Measurements from ENCODE around the gene HIVEP1. TPM values are rescaled to one million over a fixed set of nuclear protein-coding genes. Genes with fewer than 3 reads are reported as not detected.
"Not testable (repeated sequence)": the region's sequence is repeated elsewhere in the genome, so short reads cannot be mapped to it uniquely, and the experiment has no call there.

HIVEP1 gene
- total and polyA plus RNA-seq, 2 donors from 2014 or later: 3.6 to 30.4 TPM

DNA sequence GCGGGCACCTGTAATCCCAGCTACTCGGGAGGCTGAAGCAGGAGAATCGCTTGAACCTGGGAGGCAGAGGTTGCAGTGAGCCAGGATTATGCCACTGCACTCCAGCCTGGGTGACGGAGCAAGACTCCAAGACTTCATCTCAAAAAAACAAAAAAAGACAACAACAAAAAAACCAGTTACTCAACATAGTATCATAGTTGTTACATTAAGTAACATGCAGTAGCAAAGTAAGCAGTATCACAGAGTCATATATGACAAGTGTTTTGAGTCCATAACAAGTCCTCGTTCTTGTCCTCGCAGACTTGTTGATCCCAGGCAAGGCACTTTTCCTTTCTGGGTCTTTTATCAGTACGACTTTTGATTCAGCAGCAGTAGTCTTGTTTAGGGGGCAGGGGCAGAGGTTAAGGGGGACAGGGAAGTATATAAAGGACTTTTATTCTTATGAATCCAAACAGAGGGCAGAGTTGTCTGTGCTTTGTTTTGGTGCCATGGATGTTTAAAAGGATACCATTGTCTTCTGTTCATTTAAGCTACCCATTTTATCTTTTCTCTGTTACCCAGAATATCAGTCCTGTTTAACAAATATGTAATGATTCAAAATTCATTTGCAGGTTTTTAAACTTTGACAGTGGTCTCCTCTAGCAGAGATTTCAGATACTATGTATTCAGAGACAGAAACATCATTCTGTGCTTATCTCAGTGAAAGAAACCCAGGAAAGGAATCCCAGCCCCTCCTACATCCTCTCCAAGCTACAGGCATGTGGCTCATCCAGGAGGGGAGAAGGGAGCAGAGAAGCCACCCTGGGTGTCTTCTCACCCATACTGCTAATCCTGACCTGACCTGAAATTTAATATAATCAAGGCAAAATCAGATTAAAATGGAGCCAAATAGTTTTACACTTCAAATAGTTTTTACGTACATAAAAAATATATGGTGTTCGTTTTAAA lies 140.2 kb downstream of the HIVEP1 start:
- Histone ChIP-seq H3K4me1 (ENCODE audit: control insufficient read depth in 2 of 3, insufficient read depth in 2 of 3, low read depth in 1 of 3, low read length in 3 of 3) (no peaks in the 10 kb centered on the region), H3K27me3 (ENCODE audit: control insufficient read depth, insufficient read depth, low read length) (no peaks in the 10 kb centered on the region), H3K27ac (ENCODE audit: low read depth in 2 of 2, low read length in 2 of 2) (no peak overlapping the region), H3K36me3 (ENCODE audit: control insufficient read depth in 2 of 3, insufficient read depth in 3 of 3, low read length in 3 of 3) (no peaks in the 10 kb centered on the region), H3K9me3 (ENCODE audit: control insufficient read depth in 2 of 3, insufficient read depth in 1 of 3, low read length in 3 of 3) (no peaks in the 10 kb centered on the region), H3K9ac (ENCODE audit: low read length in 3 of 3) (no peak overlapping the region), H3K4me3 (ENCODE audit: low read length in 3 of 3) (no peak overlapping the region)
- no peak for FAIRE-seq
- intact Hi-C loops (cut with DNase I): no loop called here
- TF ChIP-seq, protein P1, sequence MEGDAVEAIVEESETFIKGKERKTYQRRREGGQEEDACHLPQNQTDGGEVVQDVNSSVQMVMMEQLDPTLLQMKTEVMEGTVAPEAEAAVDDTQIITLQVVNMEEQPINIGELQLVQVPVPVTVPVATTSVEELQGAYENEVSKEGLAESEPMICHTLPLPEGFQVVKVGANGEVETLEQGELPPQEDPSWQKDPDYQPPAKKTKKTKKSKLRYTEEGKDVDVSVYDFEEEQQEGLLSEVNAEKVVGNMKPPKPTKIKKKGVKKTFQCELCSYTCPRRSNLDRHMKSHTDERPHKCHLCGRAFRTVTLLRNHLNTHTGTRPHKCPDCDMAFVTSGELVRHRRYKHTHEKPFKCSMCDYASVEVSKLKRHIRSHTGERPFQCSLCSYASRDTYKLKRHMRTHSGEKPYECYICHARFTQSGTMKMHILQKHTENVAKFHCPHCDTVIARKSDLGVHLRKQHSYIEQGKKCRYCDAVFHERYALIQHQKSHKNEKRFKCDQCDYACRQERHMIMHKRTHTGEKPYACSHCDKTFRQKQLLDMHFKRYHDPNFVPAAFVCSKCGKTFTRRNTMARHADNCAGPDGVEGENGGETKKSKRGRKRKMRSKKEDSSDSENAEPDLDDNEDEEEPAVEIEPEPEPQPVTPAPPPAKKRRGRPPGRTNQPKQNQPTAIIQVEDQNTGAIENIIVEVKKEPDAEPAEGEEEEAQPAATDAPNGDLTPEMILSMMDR (IDR thresholded peaks at IDR 0.05; ENCODE audit: borderline replicate concordance, extremely low read depth, insufficient read depth): no peak
- DNase-seq: no peak

DNA sequence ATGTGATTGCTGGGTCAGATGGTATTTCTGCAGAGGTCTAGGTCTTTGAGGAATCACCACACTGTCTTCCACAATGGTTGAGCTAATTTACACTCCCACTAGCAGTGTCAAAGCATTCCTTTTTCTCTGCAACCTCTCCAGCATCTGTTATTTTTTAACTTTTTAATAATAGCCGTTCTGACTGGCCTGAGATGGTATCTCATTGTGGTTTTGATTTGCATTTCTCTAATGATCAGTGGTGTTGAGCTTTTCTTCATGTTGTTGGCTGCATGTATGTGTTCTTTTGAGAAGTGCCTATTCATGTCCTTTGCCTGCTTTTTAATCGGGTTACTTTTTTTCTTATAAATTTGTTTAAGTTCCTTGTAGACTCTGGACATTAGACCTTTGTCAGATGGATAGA lies 143.7 kb downstream of the HIVEP1 start:
- intact Hi-C loops (cut with DNase I); DNase-seq: not testable (repeated sequence)

DNA sequence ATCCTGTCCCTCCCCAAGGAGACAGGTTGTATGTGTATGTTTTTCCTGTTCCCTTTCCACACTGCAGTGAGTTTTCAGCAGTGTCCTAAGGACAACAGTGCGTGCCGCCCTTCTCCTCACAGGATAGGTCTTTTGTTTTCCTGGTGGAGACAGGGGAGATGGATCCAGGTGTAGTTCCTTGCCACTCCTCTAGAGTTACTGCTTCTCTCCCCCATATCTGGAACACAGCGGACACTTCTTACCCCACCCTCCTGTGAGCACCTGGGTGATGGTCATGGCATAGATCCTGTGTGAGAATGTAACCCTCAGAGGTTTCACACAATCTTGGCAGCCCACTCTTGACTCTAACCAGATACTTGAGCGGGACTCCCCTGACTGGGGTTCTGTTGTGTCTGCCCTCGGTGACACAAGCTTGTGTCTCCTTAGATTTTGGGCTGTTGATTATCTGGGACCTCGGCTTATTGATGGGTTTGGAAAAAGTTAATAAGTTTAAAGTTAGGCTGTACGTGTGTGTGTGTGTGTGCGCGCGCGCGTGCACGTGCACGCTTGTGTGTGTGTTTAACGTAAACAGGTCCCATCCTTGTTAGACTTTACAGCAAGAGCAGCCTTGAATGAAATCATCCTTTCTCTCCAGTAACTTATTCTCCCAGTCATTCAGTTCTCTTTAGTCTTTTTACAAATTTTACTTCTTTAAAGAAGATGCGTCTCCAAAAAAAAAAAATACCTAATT lies 146.7 kb downstream of the HIVEP1 start:
- FAIRE-seq (no peak), DNase-seq (no peak)
- intact Hi-C loops (cut with DNase I): no loop called here
- Histone ChIP-seq H3K4me3 (ENCODE audit: low read length in 3 of 3) (no peak overlapping the region), H3K27me3 (ENCODE audit: control insufficient read depth, insufficient read depth, low read length) (no peaks in the 10 kb centered on the region), H3K4me1 (ENCODE audit: control insufficient read depth in 2 of 3, insufficient read depth in 2 of 3, low read depth in 1 of 3, low read length in 3 of 3) (no peaks in the 10 kb centered on the region), H3K9ac (ENCODE audit: low read length in 3 of 3) (no peak overlapping the region), H3K36me3 (ENCODE audit: control insufficient read depth in 2 of 3, insufficient read depth in 3 of 3, low read length in 3 of 3) (peaks cover 0 to 8% (median 8%) of the 10 kb centered on the region in 3 donors), H3K9me3 (ENCODE audit: control insufficient read depth in 2 of 3, insufficient read depth in 1 of 3, low read length in 3 of 3) (no peaks in the 10 kb centered on the region), H3K27ac (ENCODE audit: low read depth in 2 of 2, low read length in 2 of 2) (no peak overlapping the region)
- TF ChIP-seq, protein P1 (IDR thresholded peaks at IDR 0.05; ENCODE audit: borderline replicate concordance, extremely low read depth, insufficient read depth): no peak

More for the DNA sequence above, 143.7 kb downstream of the HIVEP1 start:
- not testable (repeated sequence) for H3K27ac ChIP-seq (ENCODE audit: low read depth in 2 of 2, low read length in 2 of 2); H3K27me3 ChIP-seq (ENCODE audit: control insufficient read depth, insufficient read depth, low read length); H3K9ac ChIP-seq (ENCODE audit: low read length in 3 of 3); H3K4me1 ChIP-seq (ENCODE audit: control insufficient read depth in 2 of 3, insufficient read depth in 2 of 3, low read depth in 1 of 3, low read length in 3 of 3); FAIRE-seq; H3K9me3 ChIP-seq (ENCODE audit: control insufficient read depth in 2 of 3, insufficient read depth in 1 of 3, low read length in 3 of 3); H3K36me3 ChIP-seq (ENCODE audit: control insufficient read depth in 2 of 3, insufficient read depth in 3 of 3, low read length in 3 of 3); H3K4me3 ChIP-seq (ENCODE audit: low read length in 3 of 3)

DNA sequence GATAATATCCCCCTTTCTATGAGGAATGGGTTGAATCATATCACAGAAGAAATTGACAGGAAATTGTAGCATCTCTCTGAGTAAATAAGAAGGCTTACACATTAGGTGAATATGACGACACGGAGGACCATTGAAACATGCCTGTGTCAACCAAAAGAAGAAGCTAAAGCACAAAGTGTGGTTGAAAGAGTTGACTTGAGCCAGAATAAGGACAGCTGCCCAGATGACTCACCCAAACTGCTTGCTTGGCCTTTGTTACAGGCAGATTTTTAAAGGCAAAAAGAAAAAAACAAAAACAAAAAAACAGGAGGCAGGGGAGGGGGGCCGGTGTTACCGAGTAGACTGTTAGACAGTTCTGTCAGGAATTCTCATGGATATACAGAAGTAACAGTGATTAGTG lies 148.2 kb downstream of the HIVEP1 start:
- no peak for FAIRE-seq

More for the DNA sequence above, 148.2 kb downstream of the HIVEP1 start:
- H3K27ac ChIP-seq (ENCODE audit: low read depth in 2 of 2, low read length in 2 of 2): no peak overlapping the region
- intact Hi-C loops (cut with DNase I): no loop called here
- DNase-seq: no peak
- peaks cover 0 to 13% (median 8%) of the 10 kb centered on the region in 3 donors for H3K36me3 ChIP-seq (ENCODE audit: control insufficient read depth in 2 of 3, insufficient read depth in 3 of 3, low read length in 3 of 3)
- no peaks in the 10 kb centered on the region for H3K9me3 ChIP-seq (ENCODE audit: control insufficient read depth in 2 of 3, insufficient read depth in 1 of 3, low read length in 3 of 3)
- no peaks in the 10 kb centered on the region for H3K27me3 ChIP-seq (ENCODE audit: control insufficient read depth, insufficient read depth, low read length)
- no peak overlapping the region for H3K4me3 ChIP-seq (ENCODE audit: low read length in 3 of 3)
- no peaks in the 10 kb centered on the region for H3K4me1 ChIP-seq (ENCODE audit: control insufficient read depth in 2 of 3, insufficient read depth in 2 of 3, low read depth in 1 of 3, low read length in 3 of 3)
- H3K9ac ChIP-seq (ENCODE audit: low read length in 3 of 3): no peak overlapping the region
- TF ChIP-seq, protein P1 (IDR thresholded peaks at IDR 0.05; ENCODE audit: borderline replicate concordance, extremely low read depth, insufficient read depth): no peak
